NCI-H345 (cell line): Measurements from ENCODE around the gene TNFSF8.

ENCODE experiments used
- DNase-seq: peaks from one replicate; lab custom pipeline; 2025; lab: John Stamatoyannopoulos, UW

The TNFSF8 gene

GRCh38 chr9:114867327-114867726, 63.1 kb downstream of the TNFSF8 start:
- no peak for DNase-seq

- no peak for DNase-seq
Measured at GRCh38 chr9:114864471-114864870, 65.9 kb downstream of the TNFSF8 start.

- no peak for DNase-seq
Measured at GRCh38 chr9:114861922-114862605, 68.3 kb downstream of the TNFSF8 start.

GRCh38 chr9:114861273-114861672, 69.1 kb downstream of the TNFSF8 start:
- DNase-seq, result no peak

GRCh38 chr9:114860187-114860586, 70.2 kb downstream of the TNFSF8 start:
- DNase-seq, result no peak

- no peak for DNase-seq
Measured at GRCh38 chr9:114856942-114857315, 73.5 kb downstream of the TNFSF8 start.

GRCh38 chr9:114856215-114856941, 74.0 kb downstream of the TNFSF8 start:
- DNase-seq, result no peak

GRCh38 chr9:114855488-114855887, 74.9 kb downstream of the TNFSF8 start:
- DNase-seq, result no peak

GRCh38 chr9:114854736-114855355, 75.5 kb downstream of the TNFSF8 start:
- no peak for DNase-seq

- no peak for DNase-seq
Measured at GRCh38 chr9:114853071-114853855, 77.1 kb downstream of the TNFSF8 start.

GRCh38 chr9:114852050-114852594, 78.3 kb downstream of the TNFSF8 start:
- no peak for DNase-seq

GRCh38 chr9:114851306-114851705, 79.1 kb downstream of the TNFSF8 start:
- no peak for DNase-seq
